ENCODE data around the gene DCUN1D5.

Gene DCUN1D5

GRCh38 chr11:103076361-103076760 lies 15.6 kb downstream of the DCUN1D5 start:
- ChIA-PET CTCF (no interaction called here), POLR2A (interaction anchor here (0.9 kb wide), 1 partner anchor 16 kb away, joined by 3 read pairs; the partner anchor contains the start of gene DCUN1D5)
- TF ChIP-seq ELF4 (IDR thresholded peaks at IDR 0.05) (no peak), LEF1 (IDR thresholded peaks at IDR 0.05; ENCODE audit: borderline replicate concordance) (no peak), L3MBTL2 (conservative IDR thresholded peaks at IDR 0.05) (no peak), SUZ12 (IDR thresholded peaks at IDR 0.05) (no peak), FOXM1 (IDR thresholded peaks at IDR 0.05; ENCODE audit: borderline replicate concordance) (no peak)
- TF ChIP-seq, protein P1, sequence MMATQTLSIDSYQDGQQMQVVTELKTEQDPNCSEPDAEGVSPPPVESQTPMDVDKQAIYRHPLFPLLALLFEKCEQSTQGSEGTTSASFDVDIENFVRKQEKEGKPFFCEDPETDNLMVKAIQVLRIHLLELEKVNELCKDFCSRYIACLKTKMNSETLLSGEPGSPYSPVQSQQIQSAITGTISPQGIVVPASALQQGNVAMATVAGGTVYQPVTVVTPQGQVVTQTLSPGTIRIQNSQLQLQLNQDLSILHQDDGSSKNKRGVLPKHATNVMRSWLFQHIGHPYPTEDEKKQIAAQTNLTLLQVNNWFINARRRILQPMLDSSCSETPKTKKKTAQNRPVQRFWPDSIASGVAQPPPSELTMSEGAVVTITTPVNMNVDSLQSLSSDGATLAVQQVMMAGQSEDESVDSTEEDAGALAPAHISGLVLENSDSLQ (IDR thresholded peaks at IDR 0.05), result no peak
- DNase-seq (ENCODE audit: extremely low spot score), result no peak

GRCh38 chr11:103071008-103071407 lies 21.0 kb downstream of the DCUN1D5 start:
- DNase-seq (ENCODE audit: extremely low spot score), result no peak
- ChIA-PET CTCF (no interaction called here), POLR2A (no interaction called here)
- TF ChIP-seq ARNT (IDR thresholded peaks at IDR 0.05), result no peak

DNA sequence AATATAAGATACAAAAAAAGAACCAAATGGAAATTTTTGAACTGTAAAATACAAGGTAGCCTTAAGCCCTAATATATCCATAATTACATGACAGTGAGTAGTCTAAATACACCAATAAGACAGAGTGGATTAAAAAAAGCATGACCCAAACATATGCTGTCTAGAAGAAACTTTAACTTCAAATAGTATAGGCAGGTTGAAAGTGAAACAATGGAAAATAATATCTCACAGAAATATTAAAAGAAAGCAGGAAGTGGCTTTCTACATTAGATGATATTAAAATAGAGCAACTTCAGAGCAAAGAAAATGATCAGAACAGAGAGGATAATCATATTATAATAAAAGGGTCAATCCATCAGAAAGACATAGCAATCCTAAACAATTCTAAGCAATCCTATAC lies 21.8 kb downstream of the DCUN1D5 start:
- DNase-seq (ENCODE audit: extremely low spot score), result no peak
- TF ChIP-seq ZNF384 (IDR thresholded peaks at IDR 0.05) (no peak), BHLHE40 (IDR thresholded peaks at IDR 0.05; ENCODE audit: borderline replicate concordance) (no peak), TARDBP (IDR thresholded peaks at IDR 0.05) (no peak), SP1 (IDR thresholded peaks at IDR 0.05) (no peak), HDGF (IDR thresholded peaks at IDR 0.05; ENCODE audit: borderline replicate concordance) (no peak), ARNT (IDR thresholded peaks at IDR 0.05) (no peak), NFRKB (IDR thresholded peaks at IDR 0.05) (no peak), FOXK2 (IDR thresholded peaks at IDR 0.05) (no peak), CTBP1 (IDR thresholded peaks at IDR 0.05; ENCODE audit: borderline replicate concordance) (no peak), ELF4 (IDR thresholded peaks at IDR 0.05) (no peak), FOXM1 (IDR thresholded peaks at IDR 0.05; ENCODE audit: borderline replicate concordance) (no peak), L3MBTL2 (conservative IDR thresholded peaks at IDR 0.05) (no peak), SUZ12 (IDR thresholded peaks at IDR 0.05) (no peak), FOXA1 (IDR thresholded peaks at IDR 0.05) (no peak), LEF1 (IDR thresholded peaks at IDR 0.05; ENCODE audit: borderline replicate concordance) (no peak)
- TF ChIP-seq, protein P1 (IDR thresholded peaks at IDR 0.05), result no peak
- ChIA-PET CTCF (no interaction called here), POLR2A (no interaction called here)

DNA sequence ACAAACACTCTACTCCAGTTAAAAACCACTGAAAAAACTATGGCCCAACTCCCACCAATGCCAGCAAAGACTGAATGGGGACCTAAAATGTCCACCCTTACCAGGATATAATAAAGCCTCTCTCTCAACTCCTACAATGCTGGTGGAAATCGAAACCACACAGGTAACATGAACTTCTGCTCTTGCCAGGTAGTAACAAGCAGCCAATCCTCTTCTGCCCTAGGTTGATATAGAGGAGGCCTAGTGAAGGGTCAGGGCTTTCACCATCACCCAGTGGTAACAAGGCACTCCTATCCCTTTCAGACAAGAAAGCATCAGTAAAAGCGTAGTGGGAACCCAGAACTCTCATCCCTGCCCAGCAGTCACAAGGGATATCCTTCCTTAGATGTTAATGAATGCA lies 22.6 kb downstream of the DCUN1D5 start:
- POLR2A ChIA-PET, result no interaction called here
- CTCF ChIA-PET, result no interaction called here

GRCh38 chr11:103067118-103067517 lies 24.8 kb downstream of the DCUN1D5 start:
- TF ChIP-seq FOXK2 (IDR thresholded peaks at IDR 0.05) (no peak), FOXM1 (IDR thresholded peaks at IDR 0.05; ENCODE audit: borderline replicate concordance) (no peak), FOXA1 (IDR thresholded peaks at IDR 0.05) (no peak), LEF1 (IDR thresholded peaks at IDR 0.05; ENCODE audit: borderline replicate concordance) (no peak)
- TF ChIP-seq, protein P1 (IDR thresholded peaks at IDR 0.05), result no peak
- ChIA-PET CTCF (no interaction called here), POLR2A (interaction anchor here (1.3 kb wide), 1 partner anchor 25 kb away, joined by 3 read pairs; the partner anchor contains the start of gene DCUN1D5)

More for the DNA sequence above, 22.6 kb downstream of the DCUN1D5 start:
- TF ChIP-seq SUZ12 (IDR thresholded peaks at IDR 0.05) (no peak), ELF4 (IDR thresholded peaks at IDR 0.05) (no peak), L3MBTL2 (conservative IDR thresholded peaks at IDR 0.05) (no peak), FOXA1 (IDR thresholded peaks at IDR 0.05) (no peak), ZNF384 (IDR thresholded peaks at IDR 0.05) (no peak), TARDBP (IDR thresholded peaks at IDR 0.05) (no peak), SP1 (IDR thresholded peaks at IDR 0.05) (no peak)
- DNase-seq (ENCODE audit: extremely low spot score), result no peak

DNA sequence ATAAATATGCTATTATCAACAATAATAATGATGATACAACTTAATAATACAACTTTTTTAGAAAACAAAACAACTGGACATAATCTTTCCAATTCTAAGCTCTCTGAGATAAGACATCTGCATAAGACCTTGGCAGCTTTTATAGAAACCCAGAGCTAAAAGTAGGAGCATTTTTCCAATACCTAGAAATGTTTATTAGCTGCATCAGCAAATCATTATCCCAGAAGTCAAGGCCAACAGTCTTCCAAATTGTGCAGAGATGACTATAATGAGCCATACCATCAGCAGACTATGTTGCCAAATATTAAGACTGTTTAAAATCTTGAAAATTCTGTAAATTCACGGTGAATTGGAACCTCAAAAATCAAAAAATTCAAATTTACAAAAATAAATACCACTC lies 30.3 kb downstream of the DCUN1D5 start:
- no peak for TF ChIP-seq NFRKB (IDR thresholded peaks at IDR 0.05)
- TF ChIP-seq L3MBTL2 (conservative IDR thresholded peaks at IDR 0.05), result no peak
- no peak for TF ChIP-seq FOXK2 (IDR thresholded peaks at IDR 0.05)
- no peak for TF ChIP-seq FOXM1 (IDR thresholded peaks at IDR 0.05; ENCODE audit: borderline replicate concordance)
- TF ChIP-seq TARDBP (IDR thresholded peaks at IDR 0.05), result no peak
- CTCF ChIA-PET, result no interaction called here
- POLR2A ChIA-PET, result interaction anchor here (0.9 kb wide), 1 partner anchor 31 kb away, joined by 5 read pairs; the partner anchor contains the start of gene DCUN1D5
- DNase-seq (ENCODE audit: extremely low spot score), result no peak

More at GRCh38 chr11:103067118-103067517, 24.8 kb downstream of the DCUN1D5 start:
- DNase-seq (ENCODE audit: extremely low spot score), result no peak

GRCh38 chr11:103055221-103055890 lies 36.6 kb downstream of the DCUN1D5 start:
- DNase-seq (ENCODE audit: extremely low spot score), result peak; percentile 21
- ChIA-PET CTCF (no interaction called here), POLR2A (no interaction called here)
- TF ChIP-seq, protein P1 (IDR thresholded peaks at IDR 0.05), result no peak
- TF ChIP-seq TARDBP (IDR thresholded peaks at IDR 0.05) (no peak), HDGF (IDR thresholded peaks at IDR 0.05; ENCODE audit: borderline replicate concordance) (no peak), FOXA1 (IDR thresholded peaks at IDR 0.05) (no peak), SP1 (IDR thresholded peaks at IDR 0.05) (no peak), L3MBTL2 (conservative IDR thresholded peaks at IDR 0.05) (no peak), NFRKB (IDR thresholded peaks at IDR 0.05) (no peak)
